NCI-H345 treated with DMSO at 0.1 percent for 48 hours (cell line): ENCODE data around the gene SPATA24.
"Not testable (repeated sequence)": the region's sequence is repeated elsewhere in the genome, so short reads cannot be mapped to it uniquely, and the experiment has no call there.

Experiments used
- DNase-seq: peaks from one replicate; lab custom pipeline; 2025; ENCODE audit not compliant: unreplicated experiment; lab: John Stamatoyannopoulos, UW

SPATA24 gene, protein sequence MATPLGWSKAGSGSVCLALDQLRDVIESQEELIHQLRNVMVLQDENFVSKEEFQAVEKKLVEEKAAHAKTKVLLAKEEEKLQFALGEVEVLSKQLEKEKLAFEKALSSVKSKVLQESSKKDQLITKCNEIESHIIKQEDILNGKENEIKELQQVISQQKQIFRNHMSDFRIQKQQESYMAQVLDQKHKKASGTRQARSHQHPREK

DNA sequence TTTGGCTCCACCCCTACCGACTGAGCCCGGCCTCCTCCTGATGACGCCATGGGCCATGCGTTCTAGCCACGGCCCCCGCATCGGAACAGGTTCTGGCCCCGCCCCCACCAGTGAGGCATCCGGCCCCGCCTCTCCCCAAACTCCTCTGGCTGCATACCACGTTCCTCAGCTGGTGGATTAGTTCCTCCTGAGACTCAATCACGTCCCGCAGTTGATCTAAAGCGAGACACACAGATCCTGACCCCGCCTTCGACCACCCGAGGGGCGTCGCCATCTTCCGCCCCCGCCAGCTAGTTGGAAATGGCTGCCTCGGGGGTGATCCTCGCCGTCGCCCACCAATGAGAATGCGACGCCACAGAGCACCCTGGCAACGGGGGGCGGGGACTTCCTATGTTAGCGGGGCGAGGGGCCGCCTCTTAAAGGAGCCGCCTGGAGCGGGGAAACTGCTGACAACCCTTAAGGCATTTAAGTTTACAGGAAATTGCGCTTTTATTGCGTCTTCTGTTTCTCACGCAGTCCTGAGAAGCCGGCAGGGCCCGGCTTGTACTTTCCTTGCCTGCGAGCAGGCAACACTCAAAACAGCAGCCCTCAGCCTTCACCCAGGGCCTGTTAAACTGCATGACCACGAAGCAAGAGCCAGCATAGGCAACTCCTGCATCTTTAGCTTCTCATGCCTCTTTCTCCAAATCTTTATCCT, at the start of gene SPATA24:
Gene SPATA24, minus strand, starts transcription at position 303 of the 697 bp plus-strand sequence. Its CDS starts 29 bp downstream, at position 274.
- DNase-seq: peak; percentile 97

DNA sequence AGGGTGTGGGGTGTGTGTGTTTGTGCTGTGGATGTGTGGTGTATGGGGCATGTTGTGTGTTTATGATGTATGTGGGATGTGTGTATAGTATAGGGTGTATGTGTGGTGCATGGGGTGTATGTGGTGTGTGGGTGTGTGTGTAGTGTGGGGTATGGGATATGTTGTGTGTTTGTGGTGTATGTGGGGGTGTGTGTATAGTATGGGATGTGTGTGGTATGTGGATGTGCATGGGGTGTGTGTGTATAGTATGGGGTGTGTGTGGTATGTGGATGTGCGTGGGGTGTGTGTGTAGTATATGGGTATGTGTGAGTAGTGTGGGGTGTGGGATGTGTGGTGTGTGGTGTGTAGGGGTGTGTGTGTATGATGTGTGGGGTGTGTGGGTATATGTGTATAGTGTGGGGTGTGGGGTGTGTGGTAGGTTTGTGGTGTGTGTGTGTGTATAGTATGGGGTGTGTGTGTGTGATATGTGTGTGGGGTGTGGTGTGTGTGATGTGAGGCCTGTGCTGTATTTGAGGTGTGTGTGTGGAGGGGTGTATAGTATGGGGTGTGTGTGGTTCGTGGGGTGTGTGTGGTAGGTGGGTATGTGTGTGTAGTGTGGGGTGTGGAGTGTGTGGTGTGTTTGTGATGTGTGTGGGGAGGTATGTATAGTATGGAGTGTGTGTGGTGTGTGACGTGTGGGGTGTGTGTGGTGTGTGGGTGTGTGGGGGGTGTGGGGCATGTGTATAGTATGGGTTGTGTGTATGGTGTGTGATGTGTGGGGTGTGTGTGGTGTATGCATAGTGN, 48.2 kb upstream of the SPATA24 start:
- DNase-seq: no peak

DNA sequence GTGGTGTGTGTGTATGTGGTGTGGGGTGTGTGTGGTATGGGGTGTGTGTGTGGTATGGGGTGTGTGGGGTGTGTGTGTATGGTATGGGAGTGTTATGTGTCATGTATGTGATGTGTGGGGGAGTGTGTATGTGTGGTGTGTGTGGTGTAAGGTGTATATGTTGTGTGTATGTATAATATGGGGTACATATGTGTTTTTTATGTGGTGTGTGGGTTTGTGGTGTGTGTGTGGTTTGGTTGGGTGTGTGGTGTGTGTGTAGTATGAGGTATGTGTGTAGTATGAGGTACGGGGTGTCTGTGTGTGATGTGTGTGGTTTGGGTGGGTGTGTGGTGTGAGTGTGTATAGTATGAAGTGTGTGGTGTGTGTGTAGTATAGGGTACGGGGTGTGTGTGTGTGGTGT, 47.3 kb upstream of the SPATA24 start:
- DNase-seq: no peak

DNA sequence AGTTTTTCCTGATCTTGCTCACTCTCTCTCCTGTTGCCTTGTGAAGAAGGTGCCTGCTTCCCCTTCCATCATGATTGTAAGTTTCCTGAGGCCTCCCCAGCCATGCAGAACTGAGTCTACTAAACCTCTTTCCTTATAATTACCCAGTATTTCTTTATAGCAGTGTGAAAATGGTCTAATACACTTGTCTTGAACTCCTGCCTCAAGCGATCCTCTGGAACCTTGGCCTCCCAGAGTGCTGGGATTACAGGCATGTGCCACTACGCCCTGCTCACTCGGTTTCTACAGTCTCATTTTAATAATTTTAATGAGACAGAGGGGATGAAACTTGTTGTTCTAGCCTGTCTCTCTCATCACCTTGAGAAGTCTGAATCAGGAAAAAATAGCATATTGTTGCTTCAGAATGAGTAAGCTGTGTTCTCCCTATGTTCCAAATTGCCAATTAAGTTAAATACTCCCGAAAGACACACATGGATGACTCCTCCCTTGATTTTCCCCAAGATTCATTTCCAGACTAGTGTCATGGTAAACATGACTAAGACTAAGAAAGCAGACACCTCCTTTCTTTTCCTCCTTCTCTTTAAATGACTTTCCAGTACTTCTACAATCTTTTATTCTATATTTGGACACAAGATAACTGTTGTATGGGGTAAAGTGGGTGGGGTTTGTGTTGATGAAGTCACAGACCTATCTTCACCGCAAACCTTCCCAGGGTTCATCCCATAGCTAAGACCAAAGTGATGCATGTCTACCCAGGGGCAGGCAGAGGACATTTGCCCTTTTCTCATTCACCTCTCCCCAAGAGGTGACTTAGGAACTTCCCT, 43.3 kb upstream of the SPATA24 start:
- DNase-seq: no peak

DNA sequence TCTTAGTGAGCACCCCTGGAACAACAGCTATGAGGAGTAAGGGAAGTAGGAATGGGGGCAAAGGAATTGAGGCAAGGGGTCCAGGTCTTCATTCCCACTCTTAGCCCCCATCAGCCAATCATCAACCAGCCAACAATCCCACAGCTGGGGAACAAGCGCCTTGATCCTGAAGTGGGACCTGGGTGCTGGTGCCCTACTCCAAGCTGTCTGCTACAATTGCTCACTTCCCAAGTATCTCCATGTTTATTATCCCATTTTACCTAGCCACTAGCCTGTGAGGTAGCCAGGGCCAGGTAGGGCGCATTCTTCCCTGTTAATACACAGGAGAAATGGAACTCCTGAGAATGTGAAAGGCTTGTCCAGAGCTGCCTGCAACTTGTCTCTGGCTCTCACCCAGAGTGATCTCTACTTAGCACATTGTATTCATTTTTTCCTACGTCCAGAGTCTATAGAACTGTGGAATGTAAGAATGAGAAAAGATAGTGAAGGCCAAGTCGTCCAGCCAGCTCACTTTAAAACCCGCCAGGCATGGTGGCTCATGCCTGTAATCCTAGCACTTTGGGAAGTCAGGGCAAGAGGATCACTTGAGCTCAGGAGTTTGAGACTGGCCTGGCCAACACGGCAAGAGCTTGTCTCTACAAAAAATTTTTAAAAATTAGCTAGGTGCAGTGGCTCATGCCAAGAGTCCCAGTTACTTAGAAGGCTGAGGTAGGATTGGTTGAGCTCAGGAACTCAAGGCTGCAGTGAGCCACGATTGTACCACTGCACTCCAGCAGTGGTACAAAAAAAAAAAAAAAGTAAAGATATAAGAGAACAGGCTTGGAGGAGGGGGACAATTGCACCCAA, 41.7 kb upstream of the SPATA24 start:
- no peak for DNase-seq

DNA sequence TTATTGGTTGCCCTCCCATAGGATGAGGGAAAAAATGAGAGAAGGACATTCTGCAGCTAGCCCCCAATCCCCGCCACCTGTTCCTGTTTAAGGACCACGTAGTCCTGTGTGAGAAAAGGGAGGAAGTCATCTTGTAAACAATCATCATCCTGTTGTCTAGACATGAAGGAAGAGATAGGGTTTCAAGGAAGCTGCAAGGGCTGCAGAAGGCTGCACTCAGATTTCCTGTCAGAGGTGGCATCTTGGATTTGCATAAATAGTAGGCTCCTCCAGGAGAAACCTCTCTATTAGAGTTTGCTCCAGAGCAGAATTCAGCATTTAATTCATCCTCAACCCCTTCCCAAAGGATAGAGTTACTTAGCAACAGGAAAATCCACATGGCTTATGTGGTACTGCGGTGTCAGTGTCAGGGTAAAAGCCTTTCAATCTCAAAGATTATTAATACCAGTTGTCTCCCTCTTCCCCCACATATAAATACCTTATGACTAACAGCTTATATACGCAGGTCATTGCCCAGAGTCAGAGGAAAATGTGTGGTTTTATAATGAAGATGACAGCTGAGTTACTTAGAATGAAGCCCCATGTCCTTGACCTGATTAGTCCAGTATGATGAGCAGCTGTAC, 40.1 kb upstream of the SPATA24 start:
- no peak for DNase-seq

DNA sequence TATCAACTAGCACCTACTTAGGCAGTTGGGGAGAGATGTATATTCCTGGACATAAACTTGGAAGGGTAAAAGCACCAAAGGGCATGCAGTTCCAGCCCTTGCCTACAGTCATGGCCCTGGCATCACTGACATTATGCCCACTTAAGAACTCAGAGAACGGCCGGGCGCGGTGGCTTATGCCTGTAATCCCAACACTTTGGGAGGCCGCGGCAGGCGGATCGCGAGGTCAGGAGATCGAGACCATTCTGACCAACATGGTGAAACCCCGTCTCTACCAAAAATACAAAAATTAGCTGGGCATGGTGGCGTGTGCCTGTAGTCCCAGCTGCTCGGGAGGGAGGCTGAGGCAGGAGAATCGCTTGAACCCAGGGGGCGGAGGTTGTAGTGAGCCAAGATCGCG, 36.5 kb upstream of the SPATA24 start:
- DNase-seq: not testable (repeated sequence)

DNA sequence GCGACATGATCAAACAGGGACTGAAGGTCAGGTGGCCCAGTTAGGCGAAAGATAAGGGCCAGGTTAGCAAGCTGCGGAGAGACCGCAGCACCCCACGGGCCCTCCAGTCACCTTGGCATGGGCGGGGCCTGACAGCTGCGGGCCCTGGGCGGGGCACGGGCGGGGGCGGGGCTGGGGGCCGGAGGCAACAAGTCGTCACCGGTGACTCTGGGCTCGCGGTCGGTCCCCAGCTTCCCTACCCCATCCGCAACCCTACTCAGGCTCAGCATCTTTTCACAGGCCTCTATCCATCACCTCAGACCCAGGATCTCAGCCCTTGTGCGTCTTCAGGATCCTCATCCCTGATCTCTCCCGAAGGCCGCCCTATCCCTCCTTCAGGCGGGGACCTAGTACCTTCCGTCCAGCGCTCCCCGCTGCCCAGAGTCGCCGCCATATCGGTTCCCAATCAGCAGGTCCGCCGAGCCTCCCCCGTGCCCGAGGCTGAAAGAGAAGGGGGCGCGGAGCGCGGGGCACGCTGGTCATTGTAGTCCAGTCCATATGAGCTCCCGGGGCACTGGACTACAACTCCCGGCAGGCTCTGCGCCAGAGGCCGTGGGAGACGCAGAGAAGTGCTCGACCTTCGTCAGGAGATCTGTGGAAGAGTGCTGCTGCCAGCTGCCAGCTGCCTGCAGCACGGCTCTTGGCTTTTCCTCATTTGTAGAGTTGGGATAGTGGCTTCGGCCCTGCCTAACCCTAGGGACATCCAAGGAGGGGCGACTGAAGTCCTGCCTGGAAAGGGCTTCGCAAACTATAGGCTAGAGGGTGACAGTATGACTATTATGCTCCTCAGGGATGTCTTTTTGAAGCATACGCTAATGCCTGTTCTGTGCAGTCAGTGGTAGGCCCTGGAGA, 35.4 kb upstream of the SPATA24 start, which contains the start of gene DNAJC18:
Gene DNAJC18, minus strand, starts transcription at position 513 of the 891 bp plus-strand sequence. Its CDS starts 80 bp downstream, at position 433.
- peak; percentile 94 for DNase-seq

DNA sequence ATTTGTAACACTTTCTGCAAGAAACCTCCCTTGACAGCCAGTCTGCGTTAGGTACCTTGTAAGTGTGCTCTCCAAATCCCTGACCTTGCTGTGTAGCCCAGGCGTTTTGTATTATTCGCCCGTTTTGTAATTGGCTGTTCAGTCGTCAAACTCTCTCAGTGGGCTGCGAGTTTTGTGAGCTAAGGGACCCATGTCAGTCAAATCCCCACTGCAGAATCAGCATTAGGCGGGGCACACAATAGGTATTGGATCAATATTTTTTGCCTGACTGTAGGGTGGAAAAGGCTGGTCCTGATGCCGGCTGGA, 34.8 kb upstream of the SPATA24 start:
- peak; percentile 58 for DNase-seq

DNA sequence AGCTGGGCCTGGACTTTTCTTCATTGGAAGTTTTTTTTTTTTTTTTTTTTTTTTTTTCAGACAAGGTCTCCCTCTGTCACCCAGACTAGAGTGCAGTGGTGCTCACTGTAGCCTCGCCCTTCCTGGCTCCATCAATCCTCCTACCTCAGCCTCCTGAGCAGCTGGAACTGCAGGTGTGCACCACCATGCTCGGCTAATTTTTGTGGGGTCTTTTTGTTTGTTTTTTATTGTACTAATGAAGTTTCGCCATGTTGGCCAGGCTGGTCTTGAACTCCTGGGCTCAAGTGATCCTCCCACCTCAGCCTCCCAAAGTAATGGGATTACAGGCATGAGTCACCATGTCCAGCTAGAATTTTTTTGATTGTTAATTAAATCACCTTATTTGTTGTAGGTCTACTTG, 31.8 kb upstream of the SPATA24 start:
- DNase-seq: no peak

DNA sequence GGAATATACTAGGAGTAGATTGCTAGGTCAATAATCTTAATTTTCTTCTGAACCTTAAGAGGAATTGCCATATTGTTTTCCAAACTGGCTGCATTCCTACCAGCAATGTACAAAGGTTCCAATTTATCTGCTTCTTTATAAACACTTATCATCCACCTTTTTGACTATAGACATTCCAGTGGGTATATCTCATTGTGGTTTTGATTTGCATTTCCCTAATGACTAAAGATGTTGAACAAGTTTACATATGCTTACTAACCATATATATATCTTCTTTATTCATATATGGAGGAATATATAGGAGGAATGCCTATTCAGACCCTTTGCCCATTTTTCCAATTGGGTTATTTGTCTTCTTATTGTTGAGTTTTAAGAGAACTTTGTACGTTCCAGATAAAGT, 27.8 kb upstream of the SPATA24 start:
- no peak for DNase-seq

DNA sequence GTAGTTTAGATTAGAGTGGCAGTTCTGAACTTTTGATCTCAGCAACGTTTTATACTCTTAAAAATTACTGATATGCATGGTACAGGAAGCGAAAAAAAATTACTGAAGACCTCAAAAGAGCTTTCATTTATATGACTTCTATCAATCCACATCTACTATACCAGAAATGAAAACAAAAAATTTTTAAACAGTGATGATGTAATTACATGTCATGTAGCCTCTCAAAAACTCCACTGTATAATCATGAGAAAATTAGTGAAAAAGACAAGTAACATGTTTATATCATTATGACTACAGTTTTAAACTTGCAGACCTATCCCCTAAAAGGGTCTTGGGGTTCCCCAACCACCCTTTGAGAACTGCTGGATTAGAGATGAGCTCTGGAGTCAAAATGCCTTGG, 26.1 kb upstream of the SPATA24 start:
- no peak for DNase-seq

DNA sequence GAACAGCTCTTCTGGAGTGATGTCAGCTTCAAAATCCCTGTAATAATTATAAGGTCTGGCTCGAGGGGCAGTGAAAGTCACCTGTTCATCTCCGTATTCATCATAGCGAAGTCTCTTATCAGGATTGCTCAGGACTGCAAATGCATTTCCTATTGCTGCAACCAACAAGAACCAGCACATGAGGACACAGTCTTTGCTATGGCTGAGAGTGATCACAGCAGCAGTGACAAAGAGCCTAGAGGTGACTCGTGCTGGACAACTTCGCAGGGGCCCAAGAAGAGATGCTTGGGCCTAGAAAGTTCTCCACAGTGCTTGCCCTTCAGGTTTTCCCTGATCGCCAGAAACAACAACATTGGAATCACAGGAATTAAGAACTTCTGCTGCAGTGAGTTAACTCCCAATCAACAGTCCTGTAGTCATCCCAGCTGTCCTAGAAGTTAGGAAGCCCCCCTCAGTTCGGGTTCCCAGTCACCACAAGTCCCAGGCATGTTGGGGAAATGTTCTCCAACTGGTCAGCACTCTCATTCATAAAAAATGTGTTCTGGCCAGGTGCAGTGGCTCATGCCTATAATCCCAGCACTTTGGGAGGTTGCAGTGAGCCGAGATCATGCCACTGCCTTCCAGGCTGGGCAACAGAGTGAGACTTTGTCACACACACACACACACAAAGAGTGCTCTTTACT, 22.5 kb upstream of the SPATA24 start:
- no peak for DNase-seq

DNA sequence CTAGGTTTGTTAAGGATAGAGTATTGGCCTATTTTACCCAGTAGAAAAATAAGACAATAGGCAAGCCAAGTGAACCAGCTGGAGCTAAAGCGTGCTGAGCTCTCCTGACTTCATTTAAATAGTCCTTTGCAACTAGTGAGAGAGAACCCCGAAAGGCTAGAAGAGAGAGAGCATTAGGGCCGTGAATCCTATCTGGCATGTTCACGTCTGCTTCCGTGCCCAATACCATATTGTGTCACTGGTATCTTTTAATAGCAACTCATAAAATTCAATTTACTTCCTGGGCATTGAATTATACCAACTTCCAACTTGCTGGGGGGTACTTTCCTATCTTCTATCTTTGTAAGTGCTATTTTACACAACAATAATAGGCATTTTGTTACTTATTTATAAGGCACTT, 21.6 kb upstream of the SPATA24 start:
- no peak for DNase-seq

DNA sequence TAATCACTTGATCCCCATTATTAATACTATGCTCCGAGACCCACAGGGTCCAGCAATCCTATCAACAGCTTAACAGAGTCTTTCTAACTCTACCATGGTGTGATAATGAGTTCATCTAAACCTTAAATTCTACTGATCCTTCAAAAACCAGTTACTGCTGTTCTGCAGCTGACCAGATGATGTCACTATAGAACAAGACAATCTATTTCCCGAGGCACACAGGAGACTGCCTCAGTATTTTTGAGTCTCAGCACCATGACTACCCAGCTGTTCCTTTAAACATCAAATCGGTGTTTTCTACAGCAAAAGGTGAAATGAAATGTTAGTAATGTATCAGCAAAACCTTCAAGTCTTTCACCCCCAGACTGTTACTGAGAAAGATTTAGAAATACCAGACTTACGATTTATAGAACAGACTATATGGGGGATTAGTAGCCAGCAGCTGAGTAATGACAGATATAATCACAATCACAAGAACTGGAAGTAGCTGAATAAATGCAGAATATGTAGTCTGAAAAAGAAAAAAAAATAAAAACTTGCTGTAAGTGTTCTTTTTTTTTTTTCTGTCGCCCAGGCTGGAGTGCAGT, 18.5 kb upstream of the SPATA24 start:
- peak; percentile 71 for DNase-seq

DNA sequence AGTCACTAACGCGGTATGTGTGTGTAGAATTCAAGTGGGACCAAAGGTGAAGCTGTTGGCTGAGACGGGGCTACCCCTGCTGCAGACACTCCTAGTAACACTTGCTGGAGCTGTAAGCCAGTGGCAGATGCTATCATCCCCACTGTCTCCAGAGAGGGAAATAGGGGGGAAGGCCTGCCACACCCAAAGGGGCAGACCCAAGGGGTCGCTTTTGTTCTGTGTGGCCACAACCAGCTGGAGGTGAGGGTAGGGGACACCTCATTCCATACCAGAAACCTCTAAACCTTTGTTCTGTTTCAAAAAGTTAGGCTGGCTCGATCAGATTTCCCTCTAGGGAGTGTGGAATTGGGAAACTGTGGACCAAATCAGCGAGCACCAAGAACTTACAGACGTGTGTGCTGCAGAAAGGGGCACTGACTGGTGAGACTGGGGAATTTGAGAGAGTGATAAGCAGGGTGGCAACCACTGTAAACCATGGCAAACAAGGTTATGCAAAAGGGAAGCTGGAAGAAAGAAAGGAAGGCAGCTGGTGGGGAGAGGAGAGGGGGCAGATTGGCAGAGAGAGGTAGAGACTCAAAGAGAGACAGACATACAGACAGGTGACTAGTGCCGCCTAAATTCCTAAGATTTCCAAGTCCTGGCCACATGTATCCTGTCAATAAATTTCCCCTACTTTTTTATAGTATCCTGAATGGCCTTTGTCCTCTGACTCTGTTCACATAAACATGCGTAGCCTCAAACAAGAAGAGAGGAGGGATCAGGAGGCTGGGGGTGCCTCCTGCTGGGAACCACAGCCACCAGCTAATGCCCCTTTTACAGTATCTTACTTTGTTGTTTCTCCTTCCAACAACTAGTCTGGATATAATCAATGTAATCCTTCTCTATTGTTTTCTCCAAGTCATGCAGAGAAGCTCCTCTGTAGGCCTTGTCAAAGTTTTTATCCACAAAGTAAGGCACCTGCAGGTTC, 15.6 kb upstream of the SPATA24 start:
- no peak for DNase-seq

DNA sequence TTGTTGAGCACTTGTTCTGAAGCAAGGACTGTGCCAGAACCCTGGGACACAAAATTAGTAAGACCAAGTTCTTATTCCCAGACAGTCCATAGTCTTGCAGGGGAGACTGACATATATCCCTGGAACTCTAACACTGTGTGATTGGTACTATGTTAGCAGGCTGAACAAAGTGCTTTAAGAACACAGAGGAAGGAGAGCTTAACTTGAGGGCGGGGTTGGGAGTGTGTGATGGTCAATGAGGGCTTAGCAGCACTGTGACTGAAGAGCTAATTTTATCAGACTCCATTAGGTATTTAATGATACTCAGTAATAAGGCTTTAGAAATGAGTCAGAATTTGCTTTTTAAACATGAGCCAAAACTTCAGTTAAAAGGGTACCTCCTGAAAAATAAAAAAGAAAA, 14.9 kb upstream of the SPATA24 start:
- DNase-seq: no peak
